Amygdala (tissue), 56 donors: Measurements from ENCODE around the gene MAP4.
"Not testable (repeated sequence)": the region's sequence is repeated elsewhere in the genome, so short reads cannot be mapped to it uniquely, and the experiment has no call there.

ENCODE experiments used
- DNase-seq, 56 donors: peaks; one replicate each; lab custom pipeline; 2025; lab: John Stamatoyannopoulos, UW

The MAP4 gene

GRCh38 chr3:47902746-47903145 is 113.5 kb downstream of the MAP4 start:
- no peak for DNase-seq

GRCh38 chr3:47901280-47901833 is 114.9 kb downstream of the MAP4 start:
- no peak for DNase-seq

GRCh38 chr3:47899495-47900108 is 116.6 kb downstream of the MAP4 start:
- DNase-seq = peak in 1 of 56 donors; percentile 7

GRCh38 chr3:47897954-47898353 is 118.3 kb downstream of the MAP4 start:
- DNase-seq = no peak

GRCh38 chr3:47896736-47897135 is 119.5 kb downstream of the MAP4 start:
- DNase-seq = no peak

- DNase-seq = no peak
Observed at GRCh38 chr3:47895241-47895640, 121.0 kb downstream of the MAP4 start.

GRCh38 chr3:47892286-47893040 is 123.8 kb downstream of the MAP4 start:
- DNase-seq = peak in 32 of 56 donors; percentile 10 to 59 (median 28)

GRCh38 chr3:47891613-47892005 is 124.6 kb downstream of the MAP4 start:
- peak in 2 of 56 donors; percentile 30 to 33 for DNase-seq

GRCh38 chr3:47890828-47891612 is 125.2 kb downstream of the MAP4 start:
- DNase-seq = peak in 30 of 56 donors; percentile 9 to 61 (median 28)

- DNase-seq = peak in 3 of 56 donors; percentile 12 to 21 (median 18)
Observed at GRCh38 chr3:47890126-47890827, 125.9 kb downstream of the MAP4 start.

- DNase-seq = no peak
Observed at GRCh38 chr3:47888986-47889757, 127.0 kb downstream of the MAP4 start.

GRCh38 chr3:47887991-47888390 is 128.2 kb downstream of the MAP4 start:
- not testable (repeated sequence) for DNase-seq

- no peak for DNase-seq
Observed at GRCh38 chr3:47885168-47885567, 131.0 kb downstream of the MAP4 start.

GRCh38 chr3:47884603-47885002 is 131.6 kb downstream of the MAP4 start:
- no peak for DNase-seq

GRCh38 chr3:47882338-47882737 is 133.9 kb downstream of the MAP4 start:
- no peak for DNase-seq

GRCh38 chr3:47877719-47878118 is 138.5 kb downstream of the MAP4 start:
- DNase-seq = no peak

- DNase-seq = no peak
Observed at GRCh38 chr3:47877290-47877689, 138.9 kb downstream of the MAP4 start.

- no peak for DNase-seq
Observed at GRCh38 chr3:47874913-47875312, 141.3 kb downstream of the MAP4 start.

- DNase-seq = no peak
Observed at GRCh38 chr3:47874438-47874837, 141.8 kb downstream of the MAP4 start.

- no peak for DNase-seq
Observed at GRCh38 chr3:47872916-47873315, 143.3 kb downstream of the MAP4 start.
